Ishikawa (cell line): ENCODE measurements around the gene RPS6KA4.

Source experiments
- CEBPB ChIP-seq: IDR thresholded peaks from 2 replicates; pipeline ENCODE4 v1.6.1; 2012
- CREB1 ChIP-seq: IDR thresholded peaks from 2 replicates; pipeline ENCODE4 v1.6.1; 2012; ENCODE audit warnings: low read depth
- EGR1 ChIP-seq: IDR thresholded peaks from 2 replicates; pipeline ENCODE4 v1.6.1; 2012
- EP300 ChIP-seq: IDR thresholded peaks from 2 replicates; pipeline ENCODE4 v1.6.1; 2012; ENCODE audit warnings: borderline replicate concordance
- FOXM1 ChIP-seq: IDR thresholded peaks from 2 replicates; pipeline ENCODE4 v1.6.1; 2012; ENCODE audit warnings: low read depth, borderline replicate concordance
- MAX ChIP-seq: IDR thresholded peaks from 2 replicates; pipeline ENCODE4 v1.6.1; 2012
- NFIC ChIP-seq: IDR thresholded peaks from 2 replicates; pipeline ENCODE4 v1.6.1; 2012
- RAD21 ChIP-seq: IDR thresholded peaks from 2 replicates; pipeline ENCODE4 v1.6.1; 2012; ENCODE audit warnings: low read depth
- REST ChIP-seq: IDR thresholded peaks from 2 replicates; pipeline ENCODE4 v1.6.1; 2012; ENCODE audit warnings: low read depth, mild to moderate bottlenecking
- TAF1 ChIP-seq: IDR thresholded peaks from 2 replicates; pipeline ENCODE4 v1.6.1; 2012; ENCODE audit warnings: low read depth, mild to moderate bottlenecking
- TCF12 ChIP-seq: IDR thresholded peaks from 2 replicates; pipeline ENCODE4 v1.6.1; 2012; ENCODE audit warnings: low read depth
- TEAD4 ChIP-seq: IDR thresholded peaks from 2 replicates; pipeline ENCODE4 v1.6.1; 2012
- USF1 ChIP-seq: IDR thresholded peaks from 2 replicates; pipeline ENCODE4 v1.6.1; 2012
- YY1 ChIP-seq: IDR thresholded peaks from 2 replicates; pipeline ENCODE4 v1.6.1; 2012; ENCODE audit warnings: low read depth
- ZBTB7A ChIP-seq: IDR thresholded peaks from 2 replicates; pipeline ENCODE4 v1.6.1; 2012; ENCODE audit warnings: low read depth

The RPS6KA4 gene

GRCh38 chr11:64410404-64410734 is 51.4 kb downstream of the RPS6KA4 start:
- TF ChIP-seq FOXM1, result no peak
- TF ChIP-seq RAD21, result no peak
- no peak for TF ChIP-seq NFIC
- TF ChIP-seq YY1, result no peak
- TF ChIP-seq MAX, result no peak
- TF ChIP-seq EP300, result no peak
- no peak for TF ChIP-seq CEBPB
- TF ChIP-seq USF1, result no peak
- TF ChIP-seq REST, result no peak
- TF ChIP-seq TEAD4, result no peak
- no peak for TF ChIP-seq EGR1
- no peak for TF ChIP-seq TAF1
- TF ChIP-seq CREB1, result no peak
- TF ChIP-seq ZBTB7A, result no peak
- TF ChIP-seq TCF12, result no peak

GRCh38 chr11:64413417-64413816 is 54.5 kb downstream of the RPS6KA4 start:
- no peak for TF ChIP-seq EP300
- TF ChIP-seq USF1, result no peak
- TF ChIP-seq FOXM1, result no peak
- no peak for TF ChIP-seq TCF12
- no peak for TF ChIP-seq EGR1
- no peak for TF ChIP-seq TAF1
- no peak for TF ChIP-seq CREB1
- no peak for TF ChIP-seq MAX
- TF ChIP-seq TEAD4, result no peak
- TF ChIP-seq CEBPB, result no peak
- TF ChIP-seq ZBTB7A, result no peak
- no peak for TF ChIP-seq REST
- TF ChIP-seq RAD21, result no peak
- no peak for TF ChIP-seq YY1
- TF ChIP-seq NFIC, result no peak

- TF ChIP-seq EGR1 (no peak), NFIC (no peak), ZBTB7A (no peak), TCF12 (no peak), FOXM1 (no peak), EP300 (no peak), TEAD4 (no peak), CEBPB (no peak), CREB1 (no peak), YY1 (no peak), TAF1 (no peak), RAD21 (no peak), USF1 (no peak), REST (no peak), MAX (no peak)
These were observed 56.3 kb downstream of the RPS6KA4 start for GRCh38 chr11:64415286-64415685.

- TF ChIP-seq CREB1, result no peak
- TF ChIP-seq RAD21, result no peak
- no peak for TF ChIP-seq TEAD4
- TF ChIP-seq CEBPB, result no peak
- TF ChIP-seq YY1, result no peak
- no peak for TF ChIP-seq EP300
- no peak for TF ChIP-seq TCF12
- TF ChIP-seq EGR1, result no peak
- TF ChIP-seq USF1, result no peak
- no peak for TF ChIP-seq TAF1
- no peak for TF ChIP-seq NFIC
- TF ChIP-seq ZBTB7A, result no peak
- TF ChIP-seq REST, result no peak
- TF ChIP-seq MAX, result no peak
- TF ChIP-seq FOXM1, result no peak
These were observed 57.2 kb downstream of the RPS6KA4 start for GRCh38 chr11:64415996-64416728.
